GM12874 (cell line): ENCODE measurements around the gene MIB1.
A peak's percentile ranks its signal among the peaks of the same experiment; 100 is the strongest.

ENCODE experiments used
- TF ChIP-seq, protein P1 (sequence below): IDR thresholded peaks from 2 replicates; pipeline ENCODE4 v1.5.1; 2011; ENCODE audit warnings: low read depth, mild to moderate bottlenecking, control low read depth, low read length, moderate library complexity; ENCODE audit not compliant: insufficient read depth

The MIB1 gene

GRCh38 chr18:21803495-21803894 is 62.9 kb downstream of the MIB1 start:
- TF ChIP-seq, protein P1, sequence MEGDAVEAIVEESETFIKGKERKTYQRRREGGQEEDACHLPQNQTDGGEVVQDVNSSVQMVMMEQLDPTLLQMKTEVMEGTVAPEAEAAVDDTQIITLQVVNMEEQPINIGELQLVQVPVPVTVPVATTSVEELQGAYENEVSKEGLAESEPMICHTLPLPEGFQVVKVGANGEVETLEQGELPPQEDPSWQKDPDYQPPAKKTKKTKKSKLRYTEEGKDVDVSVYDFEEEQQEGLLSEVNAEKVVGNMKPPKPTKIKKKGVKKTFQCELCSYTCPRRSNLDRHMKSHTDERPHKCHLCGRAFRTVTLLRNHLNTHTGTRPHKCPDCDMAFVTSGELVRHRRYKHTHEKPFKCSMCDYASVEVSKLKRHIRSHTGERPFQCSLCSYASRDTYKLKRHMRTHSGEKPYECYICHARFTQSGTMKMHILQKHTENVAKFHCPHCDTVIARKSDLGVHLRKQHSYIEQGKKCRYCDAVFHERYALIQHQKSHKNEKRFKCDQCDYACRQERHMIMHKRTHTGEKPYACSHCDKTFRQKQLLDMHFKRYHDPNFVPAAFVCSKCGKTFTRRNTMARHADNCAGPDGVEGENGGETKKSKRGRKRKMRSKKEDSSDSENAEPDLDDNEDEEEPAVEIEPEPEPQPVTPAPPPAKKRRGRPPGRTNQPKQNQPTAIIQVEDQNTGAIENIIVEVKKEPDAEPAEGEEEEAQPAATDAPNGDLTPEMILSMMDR, result no peak

GRCh38 chr18:21805771-21806366 is 65.3 kb downstream of the MIB1 start:
- TF ChIP-seq, protein P1, result no peak

DNA sequence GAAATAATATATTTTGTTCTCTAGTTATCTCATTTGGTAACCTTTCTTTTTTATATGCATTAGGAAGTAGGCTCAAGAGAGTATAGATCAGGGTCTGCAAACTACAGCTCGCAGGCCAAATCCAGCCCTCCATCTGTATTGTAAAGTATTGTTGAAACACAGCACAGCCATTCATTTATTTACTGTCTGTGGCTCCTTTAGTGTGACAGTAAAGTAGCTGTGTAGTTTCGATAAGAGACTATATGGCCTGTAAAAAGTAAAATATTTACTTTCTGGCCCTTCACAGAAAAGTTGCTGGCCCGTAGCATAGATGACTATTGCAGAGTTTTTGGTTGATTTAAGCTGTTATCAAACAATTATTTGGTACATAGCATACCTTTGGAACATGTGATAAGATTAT is 67.6 kb downstream of the MIB1 start:
- TF ChIP-seq, protein P1, result no peak

GRCh38 chr18:21809725-21810124 is 69.1 kb downstream of the MIB1 start:
- TF ChIP-seq, protein P1, result no peak

GRCh38 chr18:21815101-21815500 is 74.5 kb downstream of the MIB1 start:
- TF ChIP-seq, protein P1, result no peak

GRCh38 chr18:21820033-21820810 is 79.6 kb downstream of the MIB1 start:
- TF ChIP-seq, protein P1, result peak; percentile 22; the same call in 1 of the 2 replicates

DNA sequence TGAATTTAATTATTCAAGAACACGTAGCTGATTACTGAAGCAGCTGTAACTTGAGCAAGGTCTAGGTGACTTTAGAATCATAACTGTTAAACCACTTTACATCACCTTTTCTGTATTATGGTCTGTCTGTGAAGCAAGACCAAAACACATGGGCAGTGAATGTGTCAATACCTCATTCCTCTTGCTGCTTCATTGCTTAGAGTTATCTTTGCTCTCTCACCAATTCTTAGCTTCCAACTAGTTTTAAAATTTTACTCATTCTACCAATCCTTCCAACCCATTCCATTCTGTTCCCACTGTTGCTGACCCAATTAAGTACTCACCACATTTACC is 80.2 kb downstream of the MIB1 start:
- TF ChIP-seq, protein P1, result no peak
